ENCODE measurements around the gene CDX2.

Gene CDX2

GRCh38 chr13:27926644-27927434 lies 42.3 kb downstream of the CDX2 start:
- in situ Hi-C loops (cut with MboI; ENCODE audit: low sequenced_read_pairs, unreplicated experiment) = no loop called here
- TF ChIP-seq CTCF (IDR thresholded peaks at IDR 0.05; ENCODE audit: borderline replicate concordance, control extremely low read depth, extremely low read depth, insufficient read depth, missing control alignments) = no peak
- peak; percentile 24 for DNase-seq (ENCODE audit: low spot score)

- no peak for TF ChIP-seq CTCF (IDR thresholded peaks at IDR 0.05; ENCODE audit: borderline replicate concordance, control extremely low read depth, extremely low read depth, insufficient read depth, missing control alignments)
- DNase-seq (ENCODE audit: low spot score) = no peak
- in situ Hi-C loops (cut with MboI; ENCODE audit: low sequenced_read_pairs, unreplicated experiment) = no loop called here
Observed at GRCh38 chr13:27925220-27925991, 43.7 kb downstream of the CDX2 start.

- no peak for TF ChIP-seq CTCF (IDR thresholded peaks at IDR 0.05; ENCODE audit: borderline replicate concordance, control extremely low read depth, extremely low read depth, insufficient read depth, missing control alignments)
- in situ Hi-C loops (cut with MboI; ENCODE audit: low sequenced_read_pairs, unreplicated experiment) = no loop called here
- DNase-seq (ENCODE audit: low spot score) = peak; percentile 30
Observed at GRCh38 chr13:27924529-27925141, 44.5 kb downstream of the CDX2 start.

GRCh38 chr13:27923794-27924528 lies 45.2 kb downstream of the CDX2 start:
- no peak for TF ChIP-seq CTCF (IDR thresholded peaks at IDR 0.05; ENCODE audit: borderline replicate concordance, control extremely low read depth, extremely low read depth, insufficient read depth, missing control alignments)

GRCh38 chr13:27922883-27923612 lies 46.1 kb downstream of the CDX2 start:
- DNase-seq (ENCODE audit: low spot score) = peak; percentile 31
- in situ Hi-C loops (cut with MboI; ENCODE audit: low sequenced_read_pairs, unreplicated experiment) = no loop called here
- no peak for TF ChIP-seq CTCF (IDR thresholded peaks at IDR 0.05; ENCODE audit: borderline replicate concordance, control extremely low read depth, extremely low read depth, insufficient read depth, missing control alignments)

More at GRCh38 chr13:27923794-27924528, 45.2 kb downstream of the CDX2 start:
- in situ Hi-C loops (cut with MboI; ENCODE audit: low sequenced_read_pairs, unreplicated experiment) = no loop called here
- peak; percentile 30 for DNase-seq (ENCODE audit: low spot score)
